ENCODE results near the gene PIAS3. TPM values are rescaled to one million over a fixed set of nuclear protein-coding genes. Genes with fewer than 3 reads are reported as not detected.

PIAS3 gene
- total RNA-seq, 2 experiments from 2014 or later, result 9.4 to 28.1 TPM

DNA sequence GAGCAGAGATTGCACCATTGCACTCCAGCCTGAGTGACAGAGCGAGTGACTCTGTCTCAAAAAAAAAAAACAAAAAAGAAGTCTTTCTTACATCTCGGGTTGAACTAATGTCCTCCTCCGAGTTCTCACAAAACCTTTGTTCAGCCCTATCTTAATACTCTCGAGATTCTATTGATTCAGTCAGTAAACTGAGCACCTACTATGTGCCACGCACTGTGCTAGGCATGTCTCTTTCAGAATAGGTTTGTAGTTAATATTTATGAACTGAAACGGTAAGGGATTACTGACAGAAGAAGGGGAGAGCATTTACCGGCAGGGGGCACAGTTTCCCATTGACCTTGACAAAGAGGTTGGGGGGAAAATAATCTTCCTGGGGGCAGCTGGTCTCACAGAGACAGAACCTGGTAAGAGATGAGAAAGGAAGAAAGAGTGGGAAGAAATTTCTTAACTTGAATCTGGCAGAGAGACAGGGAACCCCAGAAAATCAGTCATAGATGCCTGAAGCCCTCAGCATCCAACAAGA is 3.4 kb downstream of the PIAS3 start:
- Histone ChIP-seq H3K4me3 (ENCODE audit: low read depth, low read length, poor library complexity, severe bottlenecking) (no peak overlapping the region), H3K27ac (ENCODE audit: low read depth, low read length, poor library complexity, severe bottlenecking) (no peak overlapping the region), H3K36me3 (ENCODE audit: insufficient read depth, low read length) (peaks cover 42% of the 10 kb centered on the region; the same call in 1 of the 2 replicates), H3K4me1 (ENCODE audit: insufficient read depth, low read length, poor library complexity, severe bottlenecking) (peaks cover 13% of the 10 kb centered on the region), H3K9me3 (ENCODE audit: low read length) (no peaks in the 10 kb centered on the region), H3K9me2 (ENCODE audit: insufficient read depth, low read length) (no peaks in the 10 kb centered on the region), H3K4me2 (ENCODE audit: low read length) (no peak overlapping the region), H3K79me2 (ENCODE audit: insufficient read depth, low read depth, low read length) (no peaks in the 10 kb centered on the region), H2AFZ (ENCODE audit: low read length) (no peak overlapping the region), H4K20me1 (ENCODE audit: insufficient read depth, low read length) (no peaks in the 10 kb centered on the region)
- intact Hi-C loops (cut with micrococcal nuclease; ENCODE audit: unreplicated experiment), result no loop called here
- no peak for TF ChIP-seq EZH2phosphoT487 (IDR thresholded peaks at IDR 0.05; ENCODE audit: borderline replicate concordance, low read depth, low read length)
- TF ChIP-seq, protein P1, sequence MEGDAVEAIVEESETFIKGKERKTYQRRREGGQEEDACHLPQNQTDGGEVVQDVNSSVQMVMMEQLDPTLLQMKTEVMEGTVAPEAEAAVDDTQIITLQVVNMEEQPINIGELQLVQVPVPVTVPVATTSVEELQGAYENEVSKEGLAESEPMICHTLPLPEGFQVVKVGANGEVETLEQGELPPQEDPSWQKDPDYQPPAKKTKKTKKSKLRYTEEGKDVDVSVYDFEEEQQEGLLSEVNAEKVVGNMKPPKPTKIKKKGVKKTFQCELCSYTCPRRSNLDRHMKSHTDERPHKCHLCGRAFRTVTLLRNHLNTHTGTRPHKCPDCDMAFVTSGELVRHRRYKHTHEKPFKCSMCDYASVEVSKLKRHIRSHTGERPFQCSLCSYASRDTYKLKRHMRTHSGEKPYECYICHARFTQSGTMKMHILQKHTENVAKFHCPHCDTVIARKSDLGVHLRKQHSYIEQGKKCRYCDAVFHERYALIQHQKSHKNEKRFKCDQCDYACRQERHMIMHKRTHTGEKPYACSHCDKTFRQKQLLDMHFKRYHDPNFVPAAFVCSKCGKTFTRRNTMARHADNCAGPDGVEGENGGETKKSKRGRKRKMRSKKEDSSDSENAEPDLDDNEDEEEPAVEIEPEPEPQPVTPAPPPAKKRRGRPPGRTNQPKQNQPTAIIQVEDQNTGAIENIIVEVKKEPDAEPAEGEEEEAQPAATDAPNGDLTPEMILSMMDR (conservative IDR thresholded peaks at IDR 0.05; ENCODE audit: low read length), result peak; percentile 91
- BruUV-seq (replicated peaks), result no TSS peak
- CTCF ChIA-PET (ENCODE audit: unreplicated experiment), result no interaction called here
- DNase-seq (ENCODE audit: low spot score), result peak; percentile 57
- POLR2A ChIA-PET, result interaction anchor here (1.4 kb wide), 1 partner anchor 9 kb away, joined by 3 read pairs; no protein-coding TSS in a partner anchor

DNA sequence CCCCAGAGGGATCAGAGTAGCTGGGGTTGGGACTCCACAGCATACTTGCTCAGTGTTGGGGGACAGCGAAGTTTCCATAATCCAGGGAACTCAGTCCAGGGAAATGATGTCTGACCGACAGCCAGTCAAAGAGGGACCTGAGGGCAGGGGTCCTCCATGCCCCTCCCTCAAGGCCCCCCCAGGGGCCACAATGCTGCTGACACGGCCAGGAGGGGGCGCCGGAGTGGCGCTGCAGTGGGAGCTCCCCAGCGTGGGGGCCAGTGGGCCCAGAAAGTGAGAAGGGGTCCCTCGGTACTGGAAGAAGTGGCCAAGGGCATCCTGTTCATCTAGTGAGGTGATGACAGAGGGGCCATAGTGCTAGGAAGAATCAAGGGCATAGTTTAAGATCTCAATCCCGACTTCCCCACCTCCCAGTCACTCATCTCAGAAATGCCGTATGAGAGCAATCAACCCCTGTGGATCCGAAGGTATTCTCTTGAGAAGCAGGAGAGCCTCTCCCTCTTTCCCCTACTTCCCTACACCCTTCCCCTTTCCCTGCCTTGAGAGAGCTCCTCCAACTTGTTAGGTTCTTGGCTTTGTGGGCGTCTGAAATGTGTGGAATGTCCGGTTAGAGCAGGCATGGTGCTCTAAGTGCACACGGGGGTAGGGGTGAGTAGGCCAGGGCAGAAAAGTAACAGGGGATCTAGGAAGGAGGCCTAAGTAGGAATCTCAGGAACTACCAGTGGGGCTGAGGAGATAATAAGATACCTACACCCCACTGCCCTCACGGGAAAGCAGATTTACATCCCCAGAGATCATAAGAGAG is 9.3 kb downstream of the PIAS3 start:
- Histone ChIP-seq H3K36me3 (ENCODE audit: insufficient read depth, low read length) (peaks cover 49% of the 10 kb centered on the region), H3K79me2 (ENCODE audit: insufficient read depth, low read depth, low read length) (no peaks in the 10 kb centered on the region), H3K4me3 (ENCODE audit: low read depth, low read length, poor library complexity, severe bottlenecking) (no peak overlapping the region), H3K4me1 (ENCODE audit: insufficient read depth, low read length, poor library complexity, severe bottlenecking) (peaks cover 20% of the 10 kb centered on the region), H3K9me2 (ENCODE audit: insufficient read depth, low read length) (no peaks in the 10 kb centered on the region), H3K27ac (ENCODE audit: low read depth, low read length, poor library complexity, severe bottlenecking) (no peak overlapping the region), H3K4me2 (ENCODE audit: low read length) (no peak overlapping the region), H3K9me3 (ENCODE audit: low read length) (no peaks in the 10 kb centered on the region), H4K20me1 (ENCODE audit: insufficient read depth, low read length) (no peaks in the 10 kb centered on the region), H2AFZ (ENCODE audit: low read length) (no peak overlapping the region)
- intact Hi-C loops (cut with micrococcal nuclease; ENCODE audit: unreplicated experiment), result loop anchor here (5.0 kb wide), 1 partner anchor 128 kb away; no protein-coding TSS in a partner anchor
- BruUV-seq (replicated peaks), result no TSS peak
- CTCF ChIA-PET (ENCODE audit: unreplicated experiment), result interaction anchor here (1.6 kb wide), 1 partner anchor 9 kb away, joined by 4 read pairs; the partner anchor contains the start of gene PIAS3
- TF ChIP-seq EZH2phosphoT487 (IDR thresholded peaks at IDR 0.05; ENCODE audit: borderline replicate concordance, low read depth, low read length), result no peak
- TF ChIP-seq, protein P1 (conservative IDR thresholded peaks at IDR 0.05; ENCODE audit: low read length), result peak; percentile 75
- no peak for DNase-seq (ENCODE audit: low spot score)
- POLR2A ChIA-PET, result no interaction called here

Measured in OCI-LY7 (cell line).